ENCODE data around the gene PDE6D.

GRCh38 chr2:231710799-231711676 lies 70.0 kb downstream of the PDE6D start:
- no peak for TF ChIP-seq CTCF (IDR thresholded peaks at IDR 0.05)
- no peak for TF ChIP-seq POLR2A (IDR thresholded peaks at IDR 0.05)
